Naive thymus-derived CD4-positive, alpha-beta T cell (primary cell): ENCODE results near the gene IFRD2. TPM values are rescaled to one million over a fixed set of nuclear protein-coding genes. Genes with fewer than 3 reads are reported as not detected.

ENCODE experiments used
- ATAC-seq: fragments of 150-1000 bp; cut with Tn5 transposase; 2 replicates; pipeline ENCODE4 v1.10.0; 2021; ENCODE audit warnings: mild to moderate bottlenecking, moderate library complexity
- CTCF ChIA-PET: fragments of 350-600 bp; sonication (Branson Sonifier 250); formaldehyde crosslinking; loops from one replicate; lab custom pipeline; 2021; ENCODE audit warnings: antibody characterized with exemption; lab: Charles Lee
- POLR2A ChIA-PET: fragments of 350-600 bp; sonication (Branson Sonifier 250); formaldehyde crosslinking; loops from one replicate; lab custom pipeline; 2021; ENCODE audit warnings: antibody characterized with exemption, inconsistent platforms; lab: Charles Lee
- DNase-seq, 9 donors: peaks; one replicate each; pipeline versions ENCODE4 v3.0.0 to v3.0.0-alpha.2; 2020 to 2022; ENCODE audit warnings: mixed read lengths in 1 of 9
- H3K27ac ChIP-seq: one replicate; pipeline ENCODE4 v1.7.0; 2013; ENCODE audit warnings: mild to moderate bottlenecking, low read depth, low read length, moderate library complexity
- H3K27me3 ChIP-seq, 2 donors: one replicate each; pipeline ENCODE4 v1.7.0; 2013; ENCODE audit warnings: low read length in 2 of 2, mild to moderate bottlenecking in 2 of 2, moderate library complexity in 2 of 2; ENCODE audit not compliant: control insufficient read depth in 2 of 2, insufficient read depth in 2 of 2
- H3K36me3 ChIP-seq, 3 experiments: 1 replicate in 2 of 3; 2 replicates in 1 of 3; pipeline ENCODE4 v1.7.0; 2013; ENCODE audit warnings: low read length in 3 of 3, mild to moderate bottlenecking in 3 of 3, moderate library complexity in 1 of 3; ENCODE audit not compliant: insufficient read depth in 3 of 3, control insufficient read depth in 2 of 3
- H3K4me1 ChIP-seq, 2 donors: one replicate each; pipeline ENCODE4 v1.7.0; 2013; ENCODE audit warnings: low read length in 2 of 2, mild to moderate bottlenecking in 2 of 2, moderate library complexity in 1 of 2; ENCODE audit not compliant: control insufficient read depth in 2 of 2, insufficient read depth in 2 of 2
- H3K4me3 ChIP-seq: 2 replicates; pipeline ENCODE4 v1.7.0; 2013; ENCODE audit warnings: mild to moderate bottlenecking, low read length
- H3K9me3 ChIP-seq, 3 experiments: 1 replicate in 2 of 3; 2 replicates in 1 of 3; pipeline ENCODE4 v1.7.0; 2013; ENCODE audit warnings: low read length in 3 of 3; ENCODE audit not compliant: control insufficient read depth in 2 of 3
- H3K27ac Mint-ChIP-seq, 9 donors: one replicate each; pipeline ENCODE4 v1.8.0; 2020 to 2022; ENCODE audit warnings: mixed read lengths in 9 of 9, mild to moderate bottlenecking in 8 of 9, moderate library complexity in 5 of 9, inconsistent platforms in 2 of 9
- H3K27me3 Mint-ChIP-seq, 5 donors: one replicate each; pipeline ENCODE4 v1.8.0; 2021 to 2022; ENCODE audit warnings: mixed read lengths in 5 of 5, mild to moderate bottlenecking in 1 of 5
- H3K36me3 Mint-ChIP-seq, 5 donors: one replicate each; pipeline ENCODE4 v1.8.0; 2020 to 2022; ENCODE audit warnings: mixed read lengths in 5 of 5, mild to moderate bottlenecking in 3 of 5, inconsistent platforms in 1 of 5
- H3K4me1 Mint-ChIP-seq, 7 donors: one replicate each; pipeline ENCODE4 v1.8.0; 2020 to 2022; ENCODE audit warnings: mixed read lengths in 7 of 7, mild to moderate bottlenecking in 3 of 7, inconsistent platforms in 1 of 7
- H3K4me3 Mint-ChIP-seq, 10 donors: one replicate each; pipeline ENCODE4 v1.8.0; 2020 to 2022; ENCODE audit warnings: mild to moderate bottlenecking in 10 of 10, mixed read lengths in 10 of 10, moderate library complexity in 6 of 10, inconsistent platforms in 2 of 10
- H3K9me3 Mint-ChIP-seq, 11 donors: one replicate each; pipeline ENCODE4 v1.8.0; 2020 to 2022; ENCODE audit warnings: mixed read lengths in 11 of 11, mild to moderate bottlenecking in 4 of 11, inconsistent platforms in 1 of 11, moderate library complexity in 1 of 11
- intact Hi-C, 2 donors: fragments of 100-400 bp; cut with micrococcal nuclease; formaldehyde crosslinking; loops; one replicate each; pipeline ENCODE4 v1.15.1; 2023
- polyA plus RNA-seq, 2 donors: library from polyadenylated mRNA; unstranded; fragments of 300-500 nt; fragmentation: Illumina TruSeq; gene quantifications; one replicate each; pipeline ENCODE4 v1.2.3, GENCODE V29; 2021
- total RNA-seq, 6 experiments: library from RNA in 5 of 6; stranded (reverse) in 5 of 6; gene quantifications; 1 replicate in 5 of 6; 2 replicates in 1 of 6; pipeline ENCODE4 v1.2.3 and lab custom pipeline; 2021 to 2026

IFRD2 gene
- total and polyA plus RNA-seq, 7 experiments from 2014 or later: 53.7 to 85.1 (median 64.7) TPM

GRCh38 chr3:50333744-50334328 lies 41.6 kb upstream of the IFRD2 start:
- Histone ChIP-seq H3K36me3 (peaks cover 3 to 48% (median 18%) of the 10 kb centered on the region in 3 experiments), H3K4me1 (peaks cover 32 to 36% of the 10 kb centered on the region in 2 donors), H3K4me3 (no peak overlapping the region), H3K27me3 (no peaks in the 10 kb centered on the region), H3K9me3 (no peaks in the 10 kb centered on the region), H3K27ac (peak overlapping the region; percentile 53)
- DNase-seq (no peak), ATAC-seq (no peak)
- ChIA-PET CTCF (interaction anchor here (0.5 to 1.1 kb wide), 2 partner anchors 9 to 71 kb away, joined by 3 read pairs; no protein-coding TSS in a partner anchor), POLR2A (interaction anchor here (0.5 to 34.0 kb wide), 3 partner anchors 10 to 71 kb away, joined by 3 to 656 read pairs (median 3); partner anchors contain the start of genes CYB561D2, NPRL2, TMEM115 and ZMYND10)
- H3K9me3 Mint-ChIP-seq: no peaks in the 10 kb centered on the region
- peak overlapping the region in 8 of 10 donors; percentile 6 to 81 (median 36) for H3K4me3 Mint-ChIP-seq
- peak overlapping the region; percentile 74 to 94 (median 86) for H3K27ac Mint-ChIP-seq
- H3K4me1 Mint-ChIP-seq: peaks cover 25 to 56% (median 47%) of the 10 kb centered on the region in 7 donors
- intact Hi-C loops: no loop called here
- H3K27me3 Mint-ChIP-seq: peaks cover 0 to 3% (median 0%) of the 10 kb centered on the region in 5 donors
- H3K36me3 Mint-ChIP-seq: peaks cover 0 to 42% (median 3%) of the 10 kb centered on the region in 5 donors

GRCh38 chr3:50331364-50331907 lies 39.2 kb upstream of the IFRD2 start:
- POLR2A ChIA-PET: interaction anchor here (34.0 kb wide), 1 partner anchor 25 kb away, joined by 656 read pairs; the partner anchor contains the start of genes CYB561D2, NPRL2, TMEM115 and ZMYND10
- Mint-ChIP-seq H3K4me3 (no peak overlapping the region), H3K27ac (peak overlapping the region in 1 of 9 donors; percentile 74), H3K27me3 (no peaks in the 10 kb centered on the region), H3K4me1 (peaks cover 14 to 55% (median 50%) of the 10 kb centered on the region in 7 donors), H3K9me3 (no peaks in the 10 kb centered on the region), H3K36me3 (peaks cover 0 to 29% (median 3%) of the 10 kb centered on the region in 5 donors)
- H3K9me3 ChIP-seq: no peaks in the 10 kb centered on the region
- DNase-seq (no peak), ATAC-seq (no peak)
- peaks cover 3 to 46% (median 18%) of the 10 kb centered on the region in 3 experiments for H3K36me3 ChIP-seq
- no peak overlapping the region for H3K27ac ChIP-seq
- no peaks in the 10 kb centered on the region for H3K27me3 ChIP-seq
- no peak overlapping the region for H3K4me3 ChIP-seq
- H3K4me1 ChIP-seq: peaks cover 39 to 45% of the 10 kb centered on the region in 2 donors
- intact Hi-C loops: no loop called here
- CTCF ChIA-PET: interaction anchor here (0.5 kb wide), 1 partner anchor 26 kb away, joined by 3 read pairs; no protein-coding TSS in a partner anchor

GRCh38 chr3:50330330-50330729 lies 38.1 kb upstream of the IFRD2 start:
- Histone ChIP-seq H3K27ac (no peak overlapping the region), H3K36me3 (peaks cover 3 to 56% (median 18%) of the 10 kb centered on the region in 3 experiments), H3K9me3 (no peaks in the 10 kb centered on the region), H3K4me3 (no peak overlapping the region), H3K4me1 (peaks cover 32 to 34% of the 10 kb centered on the region in 2 donors), H3K27me3 (no peaks in the 10 kb centered on the region)
- ATAC-seq (no peak), DNase-seq (no peak)
- Mint-ChIP-seq H3K9me3 (no peaks in the 10 kb centered on the region), H3K4me1 (peaks cover 11 to 47% (median 43%) of the 10 kb centered on the region in 7 donors), H3K27ac (peak overlapping the region in 3 of 9 donors; percentile 19 to 49 (median 29)), H3K36me3 (peaks cover 0 to 21% (median 3%) of the 10 kb centered on the region in 5 donors), H3K4me3 (peak overlapping the region in 1 of 10 donors; percentile 53), H3K27me3 (no peaks in the 10 kb centered on the region)
- ChIA-PET POLR2A (interaction anchor here (34.0 kb wide), 1 partner anchor 26 kb away, joined by 656 read pairs; the partner anchor contains the start of genes CYB561D2, NPRL2, TMEM115 and ZMYND10), CTCF (no interaction called here)
- intact Hi-C loops: no loop called here

DNA sequence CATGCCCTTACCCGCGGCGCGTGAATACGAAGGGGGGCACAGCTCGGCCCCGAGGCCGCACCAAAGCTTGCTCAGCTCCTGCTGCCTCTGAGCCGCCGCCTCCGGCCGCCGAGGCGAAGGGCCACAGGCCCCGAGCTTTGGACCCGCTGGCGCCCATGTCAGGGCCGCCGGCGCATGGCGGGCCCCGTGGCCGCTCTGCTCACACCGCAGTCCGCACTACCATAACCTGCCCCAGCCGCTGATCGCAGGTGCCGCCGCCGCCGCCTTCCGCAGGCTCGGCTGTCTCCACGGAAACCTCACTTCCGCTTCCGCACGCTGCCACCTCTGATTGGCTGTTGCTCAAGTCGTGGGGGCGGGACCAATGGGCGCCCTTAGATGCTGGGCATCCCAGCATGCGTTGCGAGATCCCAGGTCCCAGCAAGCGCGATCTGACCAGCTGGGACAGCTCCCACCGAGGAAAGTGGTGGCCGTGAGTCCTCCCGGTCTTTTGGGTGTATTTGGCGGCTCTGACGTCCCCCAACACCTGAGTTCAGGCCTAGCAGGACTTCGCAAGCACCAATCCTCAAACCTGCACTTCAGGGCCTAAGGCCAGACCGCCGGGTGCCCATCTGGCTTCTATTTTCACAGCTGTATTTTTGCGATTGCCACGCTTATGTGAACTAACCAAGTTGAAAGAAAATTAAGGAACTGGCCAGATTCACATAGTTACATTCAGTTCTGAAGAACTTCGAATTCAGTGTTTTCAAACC lies 35.9 kb upstream of the IFRD2 start, which contains the start of gene TUSC2:
TSS of gene TUSC2 (minus strand) at position 281 of the 749 bp plus-strand sequence. CDS start at position 157, 124 bp downstream.
- CTCF ChIA-PET: interaction anchor here (0.7 to 1.1 kb wide), 3 partner anchors 9 to 215 kb away, joined by 3 read pairs; partner anchors contain the start of gene NPRL2
- Mint-ChIP-seq H3K36me3 (peaks cover 0 to 12% (median 3%) of the 10 kb centered on the region in 5 donors), H3K4me1 (peaks cover 7 to 41% (median 29%) of the 10 kb centered on the region in 7 donors), H3K4me3 (peak within 1 kb of the TSS; percentile 84 to 97 (median 95)), H3K9me3 (no peaks in the 10 kb centered on the region), H3K27ac (peak within 1 kb of the TSS; percentile 85 to 96 (median 94)), H3K27me3 (no peaks in the 10 kb centered on the region)
- Histone ChIP-seq H3K9me3 (no peaks in the 10 kb centered on the region), H3K4me1 (peaks cover 12 to 15% of the 10 kb centered on the region in 2 donors), H3K36me3 (peaks cover 3 to 51% (median 18%) of the 10 kb centered on the region in 3 experiments), H3K4me3 (peak within 1 kb of the TSS; percentile 89), H3K27ac (peak within 1 kb of the TSS; percentile 92), H3K27me3 (no peaks in the 10 kb centered on the region)
- peak; percentile 97 for ATAC-seq
- POLR2A ChIA-PET: interaction anchor here (0.6 to 34.0 kb wide), 9 partner anchors 9 to 957 kb away, joined by 4 to 656 read pairs (median 4); partner anchors contain the start of genes CYB561D2, HEMK1, HYAL3 and IFRD2
- intact Hi-C loops: loop anchor here (1.0 to 2.0 kb wide), 7 partner anchors 9 to 91 kb away; partner anchors contain the start of genes HYAL3 (in 2 of the 2), IFRD2 (in 2 of the 2), NAA80 (in 2 of the 2) and TMEM115 (in 2 of the 2)
- DNase-seq: peak; percentile 83 to 94 (median 92)

GRCh38 chr3:50327129-50327528 lies 34.9 kb upstream of the IFRD2 start:
- Histone ChIP-seq H3K36me3 (peaks cover 3 to 46% (median 18%) of the 10 kb centered on the region in 3 experiments), H3K27me3 (no peaks in the 10 kb centered on the region), H3K9me3 (no peaks in the 10 kb centered on the region), H3K4me3 (peak overlapping the region; percentile 89), H3K27ac (peak overlapping the region; percentile 92), H3K4me1 (peaks cover 11 to 17% of the 10 kb centered on the region in 2 donors)
- H3K27me3 Mint-ChIP-seq: no peaks in the 10 kb centered on the region
- H3K9me3 Mint-ChIP-seq: no peaks in the 10 kb centered on the region
- peaks cover 7 to 37% (median 27%) of the 10 kb centered on the region in 7 donors for H3K4me1 Mint-ChIP-seq
- ChIA-PET CTCF (interaction anchor here (1.0 to 1.1 kb wide), 2 partner anchors 23 to 216 kb away, joined by 3 read pairs; partner anchors contain the start of gene NPRL2), POLR2A (interaction anchor here (1.2 to 34.0 kb wide), 8 partner anchors 10 to 242 kb away, joined by 3 to 656 read pairs (median 5); partner anchors contain the start of genes CYB561D2, HEMK1, HYAL3 and NAA80)
- DNase-seq (no peak), ATAC-seq (no peak)
- H3K4me3 Mint-ChIP-seq: peak overlapping the region; percentile 80 to 97 (median 95)
- peak overlapping the region in 7 of 9 donors; percentile 60 to 95 (median 81) for H3K27ac Mint-ChIP-seq
- peaks cover 0 to 10% (median 3%) of the 10 kb centered on the region in 5 donors for H3K36me3 Mint-ChIP-seq
- intact Hi-C loops: no loop called here
